Muscle of leg (tissue), 11 donors: ENCODE data around the gene BPIFB1. TPM values are rescaled to one million over a fixed set of nuclear protein-coding genes. Genes with fewer than 3 reads are reported as not detected.

ENCODE experiments used
- DNase-seq: peaks from one replicate; pipeline ENCODE4 v3.0.0; 2013
- H3K27ac ChIP-seq: one replicate; pipeline ENCODE4 v1.5.1; 2013; ENCODE audit warnings: mild to moderate bottlenecking, low read length, control low read depth
- H3K27me3 ChIP-seq: one replicate; pipeline ENCODE4 v1.6.1; 2013; ENCODE audit warnings: low read length; ENCODE audit not compliant: control insufficient read depth, insufficient read depth
- H3K36me3 ChIP-seq: one replicate; pipeline ENCODE4 v1.6.1; 2013; ENCODE audit warnings: low read length; ENCODE audit not compliant: control insufficient read depth, insufficient read depth
- H3K4me1 ChIP-seq: one replicate; pipeline ENCODE4 v1.6.1; 2013; ENCODE audit warnings: low read length; ENCODE audit not compliant: control insufficient read depth, insufficient read depth
- H3K4me3 ChIP-seq: one replicate; pipeline ENCODE4 v1.5.1; 2013; ENCODE audit warnings: low read length, control low read depth
- H3K9me3 ChIP-seq: replicated peaks from 2 replicates; pipeline ENCODE4 v1.6.1; 2013; ENCODE audit warnings: low read depth, low read length; ENCODE audit not compliant: control insufficient read depth
- WGBS: methylation state at CpG from one replicate; pipeline ENCODE4 v1.1.5; 2013; ENCODE audit warnings: missing lambda C conversion rate; ENCODE audit not compliant: insufficient coverage; 5-methylcytosine and 5-hydroxymethylcytosine counted together
- polyA plus RNA-seq, 8 donors: library from polyadenylated mRNA; unstranded; fragments of 120-200 nt; gene quantifications; one replicate each; pipeline versions ENCODE4 v1.2.1 to v1.2.3, GENCODE V29; 2013; ENCODE audit warnings: inconsistent platforms in 1 of 8, low replicate concordance in 1 of 8; ENCODE audit not compliant: insufficient read length in 8 of 8, insufficient read depth in 1 of 8
- total RNA-seq: library from RNA; stranded (reverse); fragments of 120-200 nt; gene quantifications from one replicate; pipeline ENCODE4 v1.2.4, GENCODE V29; 2013

The BPIFB1 gene
- total and polyA plus RNA-seq, 9 donors, result 0.09 to 0.19 TPM; not detected in 7

DNA sequence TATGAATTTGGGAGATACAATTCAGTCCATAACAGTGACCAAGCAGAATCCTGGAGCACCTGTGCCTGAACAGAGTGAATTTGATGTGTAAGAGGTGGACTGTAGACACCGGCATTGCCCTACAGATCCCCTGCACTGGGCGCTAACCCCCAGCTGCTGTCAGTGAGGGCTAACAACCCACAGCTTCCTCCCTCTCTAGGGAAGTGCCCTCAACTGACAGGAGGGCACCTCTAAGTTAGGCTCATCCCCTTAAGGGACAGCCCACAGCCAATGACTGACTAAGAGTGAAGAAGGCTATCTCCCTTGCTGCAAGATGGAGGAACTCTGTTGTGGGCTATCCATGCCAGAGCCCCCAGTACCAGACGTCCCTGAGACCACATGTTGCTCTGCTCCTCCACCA lies 15.3 kb upstream of the BPIFB1 start:
- DNase-seq, result no peak
- WGBS, result 50% methylated on average over 2 of the region's 3 CpGs
- H3K9me3 ChIP-seq, result no peaks in the 10 kb centered on the region
- H3K4me1 ChIP-seq, result no peaks in the 10 kb centered on the region
- peaks cover 4% of the 10 kb centered on the region for H3K27me3 ChIP-seq
- H3K27ac ChIP-seq, result no peak overlapping the region
- H3K36me3 ChIP-seq, result no peaks in the 10 kb centered on the region
- H3K4me3 ChIP-seq, result no peak overlapping the region

DNA sequence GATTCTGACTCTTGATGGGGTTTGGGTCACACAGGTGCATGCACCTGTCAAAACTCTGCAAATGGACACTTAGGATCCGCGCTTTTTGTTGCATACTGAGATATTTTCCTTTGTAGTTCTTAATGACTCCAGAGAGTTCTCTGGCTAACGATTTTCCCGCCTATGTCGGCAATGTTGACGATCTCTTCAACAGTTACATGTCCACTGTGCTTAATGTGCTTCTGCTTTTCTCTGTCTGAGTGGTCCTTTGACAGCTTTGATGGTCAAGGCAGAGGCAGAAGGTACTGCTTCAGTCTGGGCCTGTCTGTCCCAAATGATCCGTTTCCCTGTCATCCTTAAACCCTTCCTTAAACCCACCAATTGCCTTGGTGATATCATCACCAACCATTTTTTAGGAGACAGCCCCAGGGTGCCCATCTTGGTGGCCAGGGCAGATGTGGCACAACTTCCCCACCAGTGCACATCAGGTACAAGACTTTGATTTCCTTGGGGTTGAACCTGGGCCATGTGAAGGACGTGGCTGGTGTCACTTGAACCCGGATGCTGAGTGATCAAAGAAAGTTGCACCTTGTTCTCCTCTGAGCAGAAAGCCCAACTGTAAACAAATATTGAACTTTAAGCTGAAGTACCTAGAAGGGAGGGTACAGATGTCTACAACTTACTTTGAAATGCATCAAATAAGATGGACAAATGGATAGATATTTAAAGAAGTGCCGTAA lies 10.7 kb upstream of the BPIFB1 start:
- 88% methylated on average over 8 of the region's 10 CpGs for WGBS
- H3K9me3 ChIP-seq, result no peaks in the 10 kb centered on the region
- no peak overlapping the region for H3K4me3 ChIP-seq
- no peak for DNase-seq
- no peaks in the 10 kb centered on the region for H3K4me1 ChIP-seq
- peaks cover 11% of the 10 kb centered on the region for H3K27me3 ChIP-seq
- no peaks in the 10 kb centered on the region for H3K36me3 ChIP-seq
- H3K27ac ChIP-seq, result no peak overlapping the region

DNA sequence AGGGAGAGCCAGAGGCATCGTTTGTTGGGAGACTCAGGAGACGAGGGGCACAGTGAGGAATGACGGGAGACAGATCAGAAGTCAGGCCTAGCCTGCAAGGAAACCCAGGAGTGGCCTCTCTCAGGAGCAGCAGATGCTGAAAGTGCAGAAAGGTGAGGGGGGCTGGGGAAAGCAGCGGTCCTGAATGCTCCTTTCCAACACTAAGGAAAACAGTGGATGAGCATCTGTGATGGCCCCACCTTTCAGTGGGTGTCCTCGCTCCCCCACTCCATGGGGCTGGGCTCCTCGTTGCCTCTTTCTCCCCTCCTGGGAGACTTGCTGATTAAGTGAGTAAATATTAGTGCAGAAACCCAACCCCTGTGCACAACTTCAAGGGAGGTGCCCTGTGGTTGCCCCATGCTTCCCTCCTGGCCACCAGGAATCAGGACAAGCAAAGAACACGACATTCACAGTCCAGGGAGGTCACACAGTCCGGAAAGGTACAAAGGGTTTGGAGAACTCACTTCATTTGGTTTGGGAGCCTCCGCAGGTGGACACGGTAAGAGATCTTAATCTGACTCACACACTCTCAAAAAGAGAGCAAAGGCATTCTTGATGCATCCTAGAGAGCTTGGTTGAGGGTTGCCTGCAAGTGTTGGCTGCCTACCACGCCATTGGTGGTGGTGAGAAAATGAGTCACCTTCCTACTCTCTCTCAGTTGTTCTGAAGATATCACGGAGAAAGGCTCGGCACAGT lies 9.7 kb upstream of the BPIFB1 start:
- Histone ChIP-seq H3K27ac (no peak overlapping the region), H3K4me3 (no peak overlapping the region), H3K9me3 (no peaks in the 10 kb centered on the region), H3K4me1 (no peaks in the 10 kb centered on the region), H3K36me3 (no peaks in the 10 kb centered on the region), H3K27me3 (peaks cover 15% of the 10 kb centered on the region)
- WGBS, result 30% methylated on average over 4 of the region's 13 CpGs
- no peak for DNase-seq

DNA sequence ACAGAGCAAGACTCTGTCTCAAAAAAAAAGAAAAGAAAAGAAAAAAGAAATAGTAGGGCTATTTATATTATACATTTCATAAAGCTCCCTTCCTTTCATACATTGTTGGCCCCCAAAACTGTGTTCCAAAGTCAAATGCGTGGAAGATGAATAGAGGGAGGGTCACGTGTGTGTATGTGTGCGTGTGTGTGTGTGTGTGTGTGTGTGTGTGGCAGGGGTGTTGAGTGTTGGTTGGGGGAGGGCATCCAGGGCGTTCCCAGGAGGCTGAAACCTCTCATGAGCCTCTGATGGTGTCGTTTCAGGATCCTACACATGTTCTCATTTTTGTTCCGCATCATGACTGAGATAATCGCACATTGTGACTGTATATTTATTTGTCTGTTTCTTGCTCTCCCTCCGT lies 7.8 kb upstream of the BPIFB1 start:
- Histone ChIP-seq H3K27ac (no peak overlapping the region), H3K9me3 (no peaks in the 10 kb centered on the region), H3K4me3 (no peak overlapping the region), H3K27me3 (peaks cover 15% of the 10 kb centered on the region), H3K4me1 (no peaks in the 10 kb centered on the region), H3K36me3 (no peaks in the 10 kb centered on the region)
- WGBS, result 57% methylated on average over 2 of the region's 8 CpGs
- DNase-seq, result no peak

DNA sequence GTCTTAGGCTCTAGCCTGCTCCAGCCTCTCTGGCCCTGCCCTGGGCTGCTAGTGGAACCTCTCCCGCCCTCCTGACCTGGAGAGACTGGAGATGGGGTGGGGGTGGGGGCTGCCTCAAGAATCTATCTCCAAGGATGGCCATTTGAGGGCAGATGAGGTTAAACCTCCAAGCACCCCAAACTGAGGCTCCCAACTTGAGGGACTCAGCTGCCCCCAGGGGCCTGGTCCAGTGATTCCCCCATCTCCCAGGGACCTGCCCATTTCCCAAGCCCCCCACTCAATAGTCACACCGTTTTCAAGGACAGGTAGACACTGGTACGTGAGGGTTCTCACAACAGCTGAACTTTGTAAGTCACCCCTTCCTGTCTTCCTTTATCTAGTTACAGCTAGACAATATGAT lies 7.1 kb upstream of the BPIFB1 start:
- H3K4me3 ChIP-seq, result no peak overlapping the region
- peaks cover 15% of the 10 kb centered on the region for H3K27me3 ChIP-seq
- no peak overlapping the region for H3K27ac ChIP-seq
- H3K36me3 ChIP-seq, result no peaks in the 10 kb centered on the region
- no peak for DNase-seq
- H3K9me3 ChIP-seq, result no peaks in the 10 kb centered on the region
- 72% methylated on average over 2 of the region's 3 CpGs for whole genome bisulfite sequencing
- H3K4me1 ChIP-seq, result no peaks in the 10 kb centered on the region

DNA sequence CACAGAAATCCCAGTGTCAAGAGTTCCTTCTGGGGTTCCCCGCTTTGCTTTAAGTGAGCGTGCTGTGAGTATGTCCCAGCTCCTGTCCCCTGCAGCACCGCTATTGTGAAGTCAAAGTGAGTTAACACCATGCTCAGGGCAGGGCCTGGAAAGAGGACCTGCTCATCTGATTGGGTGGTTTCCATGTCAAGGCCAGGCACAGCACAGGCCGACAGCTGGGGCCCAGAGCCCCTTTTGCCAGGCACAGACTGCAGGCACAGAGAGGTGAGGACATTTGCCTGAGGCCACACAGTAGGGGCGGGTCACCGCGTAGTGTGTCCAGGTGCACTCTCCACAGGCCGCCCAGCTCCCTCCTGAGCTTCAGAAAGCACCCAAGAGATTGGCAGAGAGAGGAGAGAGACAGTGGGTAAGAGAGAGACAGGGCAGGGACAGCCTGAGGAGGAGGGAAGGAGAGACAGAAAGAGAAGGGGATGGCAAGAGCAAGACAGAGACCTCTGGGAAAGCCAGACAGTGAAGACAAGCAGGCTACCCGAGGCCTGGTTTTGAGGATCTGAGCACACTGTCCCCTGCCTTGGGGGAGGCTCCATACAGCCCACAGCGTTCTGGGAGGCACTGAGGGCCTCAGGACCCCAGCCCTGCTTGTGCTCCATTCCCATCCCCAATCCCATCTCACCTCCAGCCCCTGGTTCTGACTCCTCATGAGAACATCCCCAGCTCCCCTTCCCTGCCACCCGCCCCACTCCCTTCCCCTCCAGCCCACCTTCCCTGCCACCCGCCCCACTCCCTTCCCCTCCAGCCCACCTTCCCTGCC lies 6.5 kb upstream of the BPIFB1 start:
- no peaks in the 10 kb centered on the region for H3K36me3 ChIP-seq
- no peak for DNase-seq
- H3K27me3 ChIP-seq, result peaks cover 15% of the 10 kb centered on the region
- 64% methylated on average over 10 of the region's 12 CpGs for WGBS
- H3K9me3 ChIP-seq, result no peaks in the 10 kb centered on the region
- no peak overlapping the region for H3K27ac ChIP-seq
- no peak overlapping the region for H3K4me3 ChIP-seq
- no peaks in the 10 kb centered on the region for H3K4me1 ChIP-seq

DNA sequence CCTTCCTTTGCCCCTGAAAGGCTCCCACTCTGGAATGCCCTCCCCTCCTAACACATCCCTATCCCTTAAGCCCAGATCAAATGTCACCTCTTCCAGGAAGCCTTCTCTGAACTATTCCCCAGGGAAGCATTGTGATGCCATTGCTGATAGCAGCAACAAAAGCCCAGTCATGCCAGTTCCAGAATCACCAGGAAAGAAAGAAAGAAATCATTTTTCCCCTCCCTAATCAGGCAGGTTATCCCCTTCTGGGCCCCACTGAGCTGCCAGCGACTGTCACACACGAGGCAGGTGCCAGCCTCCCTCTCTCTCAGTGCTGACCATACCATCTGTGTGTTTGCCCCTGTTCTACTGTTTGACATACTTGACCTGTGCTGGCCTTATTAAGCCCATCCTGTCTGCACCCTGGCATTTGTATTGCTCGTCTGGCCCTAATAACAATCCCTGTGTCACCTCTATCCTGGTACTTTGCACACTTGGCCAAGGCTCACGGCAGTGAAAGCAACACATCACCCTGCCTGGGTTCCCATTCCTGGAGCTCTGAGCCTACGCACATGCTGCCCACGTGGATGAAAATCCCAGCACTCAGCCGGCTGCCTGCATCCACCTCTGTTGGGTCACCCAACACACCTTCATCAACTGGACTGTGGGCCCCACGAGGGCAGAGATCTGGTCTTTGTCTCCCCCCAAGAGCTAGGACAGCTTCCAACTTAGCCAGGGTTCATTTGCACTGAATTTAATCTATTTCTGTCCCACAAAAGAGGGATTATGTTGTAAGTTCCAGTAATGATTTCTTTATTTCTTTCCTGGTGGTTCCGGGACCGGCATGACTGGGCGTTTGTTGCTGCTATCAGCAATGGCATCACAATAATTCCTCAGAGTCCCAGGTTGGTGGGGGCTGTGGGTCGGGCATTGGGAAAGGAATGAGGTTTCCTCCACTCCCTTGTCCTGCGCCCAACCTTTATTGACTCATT lies 5.3 kb upstream of the BPIFB1 start:
- Histone ChIP-seq H3K27ac (no peak overlapping the region), H3K36me3 (no peaks in the 10 kb centered on the region), H3K27me3 (peaks cover 15% of the 10 kb centered on the region), H3K4me1 (no peaks in the 10 kb centered on the region), H3K9me3 (no peaks in the 10 kb centered on the region), H3K4me3 (no peak overlapping the region)
- WGBS, result 27% methylated on average over 4 of the region's 13 CpGs
- DNase-seq, result no peak

DNA sequence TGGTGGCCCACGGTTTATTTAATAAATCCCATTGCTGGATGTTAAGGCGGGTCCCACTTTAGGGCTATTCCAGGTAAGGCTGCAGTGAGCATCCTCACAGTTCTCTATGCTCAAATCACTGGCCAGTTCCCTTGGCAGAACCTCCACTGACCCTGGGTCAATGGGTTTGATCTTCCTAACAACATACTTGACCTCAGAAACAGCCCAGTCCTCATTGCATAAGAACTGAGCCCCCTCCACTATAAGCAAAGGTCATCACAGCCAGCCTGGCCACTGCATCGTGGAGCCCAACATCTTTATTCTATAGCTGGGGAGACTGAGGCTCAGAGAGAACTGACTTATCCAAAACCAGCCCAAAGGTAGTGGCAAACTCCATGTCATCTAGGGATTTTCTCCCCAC lies 4.3 kb upstream of the BPIFB1 start:
- H3K4me3 ChIP-seq, result no peak overlapping the region
- H3K9me3 ChIP-seq, result no peaks in the 10 kb centered on the region
- no peaks in the 10 kb centered on the region for H3K36me3 ChIP-seq
- no peaks in the 10 kb centered on the region for H3K4me1 ChIP-seq
- DNase-seq, result no peak
- no CpG with 5 or more reads among the region's 3 CpGs for WGBS
- peaks cover 13% of the 10 kb centered on the region for H3K27me3 ChIP-seq
- H3K27ac ChIP-seq, result no peak overlapping the region

DNA sequence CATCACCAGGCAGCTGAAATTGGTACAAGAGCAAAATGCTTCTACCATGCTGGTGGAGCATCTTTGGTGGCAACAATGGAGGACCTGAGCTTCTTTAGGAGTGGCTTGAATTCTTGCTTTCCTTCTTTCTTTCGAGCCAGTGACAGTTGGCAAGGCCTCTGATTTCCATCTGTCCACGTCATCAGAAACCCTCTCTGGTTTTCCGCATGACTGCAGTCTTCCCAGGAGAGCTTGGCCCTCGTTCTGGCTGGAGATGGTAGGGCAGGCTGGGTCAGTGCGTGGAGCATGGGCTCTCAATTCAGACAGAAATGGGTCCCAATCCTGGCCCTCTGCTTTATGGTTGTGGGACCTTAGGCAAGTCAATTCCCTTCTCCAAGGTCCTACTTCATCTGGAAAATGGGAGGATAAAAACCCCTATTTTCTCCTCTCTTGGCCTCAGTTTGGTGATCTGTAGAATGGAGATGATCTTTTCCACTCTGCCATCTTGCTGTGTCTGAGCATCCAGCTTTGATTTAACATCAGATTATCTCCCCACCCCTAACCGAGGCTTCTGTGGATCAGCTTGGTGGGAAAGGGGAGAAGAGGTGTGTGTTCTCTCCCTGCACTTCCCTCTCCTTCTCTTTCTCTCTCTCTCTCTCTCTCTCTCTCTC lies 3.6 kb upstream of the BPIFB1 start:
- H3K9me3 ChIP-seq, result no peaks in the 10 kb centered on the region
- H3K27ac ChIP-seq, result no peak overlapping the region
- no peak for DNase-seq
- H3K27me3 ChIP-seq, result peaks cover 13% of the 10 kb centered on the region
- 66% methylated on average over 4 of the region's 6 CpGs for WGBS
- H3K4me3 ChIP-seq, result no peak overlapping the region
- H3K36me3 ChIP-seq, result no peaks in the 10 kb centered on the region
- no peaks in the 10 kb centered on the region for H3K4me1 ChIP-seq
